NCI-H82 treated with DMSO at 0.1 percent for 48 hours (cell line): ENCODE measurements around the gene DNAJC17.

Experiments
- DNase-seq: peaks from one replicate; lab custom pipeline; 2025; ENCODE audit not compliant: unreplicated experiment; lab: John Stamatoyannopoulos, UW

DNAJC17 gene

GRCh38 chr15:40766906-40767837, 40.1 kb downstream of the DNAJC17 start:
- DNase-seq: no peak

- DNase-seq: no peak
Observed at GRCh38 chr15:40766194-40766815, 41.0 kb downstream of the DNAJC17 start.

DNA sequence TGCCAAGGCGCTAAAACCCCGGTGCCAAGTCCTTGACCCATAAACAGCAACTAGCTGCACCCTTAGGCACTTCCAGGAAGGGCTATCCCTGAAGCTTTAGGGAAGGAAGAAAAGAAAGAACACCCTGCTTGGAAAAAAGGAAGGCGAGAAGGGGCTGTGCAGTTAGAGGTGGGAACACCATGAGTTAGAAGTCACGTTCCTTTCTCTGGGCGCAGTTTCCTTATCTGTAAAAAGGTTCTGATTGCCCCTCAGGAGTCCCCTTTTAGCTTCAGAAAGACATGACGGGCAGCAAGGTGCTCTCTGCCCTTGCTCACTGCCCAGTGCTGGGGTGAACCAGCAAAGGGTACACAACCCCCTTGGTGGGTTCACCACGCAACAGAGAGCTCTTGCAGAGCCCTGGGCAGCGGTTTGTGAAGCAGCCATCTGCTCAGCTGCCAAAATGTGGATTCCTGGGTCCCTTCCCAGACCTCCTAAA, 42.6 kb downstream of the DNAJC17 start:
- no peak for DNase-seq

DNA sequence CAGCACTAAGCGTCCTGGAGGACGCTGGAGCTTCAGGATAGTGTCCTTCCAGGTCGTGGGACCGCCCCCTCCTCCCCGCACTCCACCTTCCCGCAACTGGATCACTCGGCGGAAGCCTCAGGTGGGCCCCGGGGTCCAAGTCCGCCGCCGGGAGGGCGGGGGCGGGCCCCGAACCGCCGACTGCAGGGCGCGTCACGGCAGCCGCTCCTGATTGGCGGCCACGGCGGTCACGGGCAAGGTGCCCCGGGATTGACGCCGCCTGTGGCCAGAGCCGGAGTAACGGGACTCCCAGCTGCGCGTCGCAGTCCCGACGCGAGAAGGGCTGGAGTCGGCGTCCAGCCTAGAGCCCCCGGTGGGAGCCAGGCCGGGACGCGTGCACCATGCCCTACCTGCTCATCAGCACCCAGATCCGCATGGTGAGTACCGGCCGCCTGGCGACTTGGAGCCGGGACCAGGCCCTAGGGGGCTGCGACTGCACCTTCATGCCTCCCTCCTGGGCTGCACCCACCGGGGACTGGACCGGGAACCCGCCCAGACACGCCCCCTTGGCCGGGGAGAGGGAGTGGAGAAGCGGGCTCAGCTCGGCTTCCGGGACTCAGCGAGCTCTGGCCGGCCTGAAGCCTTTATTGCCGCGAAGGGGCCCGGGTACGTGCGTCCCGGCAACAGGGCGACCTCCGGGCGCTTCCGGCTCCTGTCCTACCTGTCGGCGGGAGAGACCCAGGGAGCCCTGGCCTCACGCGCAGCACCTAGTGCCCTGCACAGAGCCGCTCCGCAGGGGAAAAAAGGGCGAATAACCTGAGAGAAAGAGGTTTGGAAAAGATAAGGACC, 43.3 kb downstream of the DNAJC17 start, which contains the start of gene GCHFR:
GCHFR (plus strand) TSS at position 268 of the 828 bp plus-strand sequence; CDS start at position 381, 113 bp downstream.
- DNase-seq: no peak

DNA sequence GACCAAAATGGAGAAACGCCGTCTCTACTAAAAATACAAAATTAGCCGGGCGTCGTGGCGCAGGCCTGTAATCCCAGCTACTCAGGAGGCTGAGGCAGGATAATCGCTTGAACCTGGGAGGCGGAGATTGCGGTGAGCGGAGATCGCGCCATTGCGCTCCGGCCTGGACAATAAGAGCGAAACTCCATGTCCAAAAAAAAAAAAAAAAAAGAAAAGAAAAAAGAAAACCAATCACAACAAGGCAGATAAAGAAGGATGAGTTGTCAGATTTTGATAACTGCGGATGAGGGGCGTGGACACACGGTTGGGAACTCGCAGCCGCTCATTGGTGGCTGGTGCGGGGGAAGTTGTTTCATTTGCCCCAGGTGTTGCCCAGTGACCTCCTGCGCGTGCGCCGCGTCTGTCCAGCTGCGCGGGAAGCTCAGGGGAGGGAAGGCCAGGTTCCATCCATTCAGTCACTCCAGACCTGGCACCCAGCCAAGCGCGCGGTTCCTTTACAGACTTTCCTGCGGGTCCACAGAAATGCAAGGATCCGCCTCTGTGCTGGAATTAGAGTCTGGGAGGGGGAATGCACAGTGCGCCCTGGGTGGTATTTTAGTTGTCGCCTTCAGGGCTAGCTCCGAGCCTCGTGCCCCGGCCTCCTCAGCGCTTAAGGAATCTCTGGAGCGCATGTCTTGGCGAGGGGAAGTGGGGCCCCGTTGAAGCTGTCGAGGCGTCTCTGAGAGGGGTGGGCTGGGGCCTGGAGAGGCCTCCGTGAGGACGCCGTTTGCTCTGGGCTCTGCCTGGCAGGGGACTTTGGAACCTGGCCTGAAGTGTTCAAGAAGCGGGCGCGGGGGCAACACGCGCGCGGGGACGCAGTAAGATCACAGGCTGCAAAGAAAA, 44.1 kb downstream of the DNAJC17 start:
- DNase-seq: peak; percentile 30

DNA sequence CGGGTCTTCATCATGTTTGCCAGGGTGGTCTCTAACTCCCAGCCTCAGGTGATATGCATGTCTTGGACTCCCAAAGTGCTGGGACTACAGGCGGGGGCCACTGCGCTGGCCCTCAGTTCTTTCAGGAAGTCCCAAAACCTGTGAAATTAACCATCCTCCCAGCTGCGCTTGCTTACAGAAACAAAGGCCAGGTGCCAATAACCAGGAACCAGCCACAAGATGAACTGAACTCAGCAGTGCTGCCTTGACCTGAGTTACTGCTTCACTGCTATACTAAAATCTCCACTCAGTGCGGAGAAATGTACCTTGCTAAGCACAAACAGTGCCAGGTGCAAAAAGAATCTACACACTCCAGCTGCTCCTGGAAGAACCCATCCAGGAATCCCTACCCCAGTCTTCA, 47.3 kb downstream of the DNAJC17 start:
- DNase-seq: no peak

DNA sequence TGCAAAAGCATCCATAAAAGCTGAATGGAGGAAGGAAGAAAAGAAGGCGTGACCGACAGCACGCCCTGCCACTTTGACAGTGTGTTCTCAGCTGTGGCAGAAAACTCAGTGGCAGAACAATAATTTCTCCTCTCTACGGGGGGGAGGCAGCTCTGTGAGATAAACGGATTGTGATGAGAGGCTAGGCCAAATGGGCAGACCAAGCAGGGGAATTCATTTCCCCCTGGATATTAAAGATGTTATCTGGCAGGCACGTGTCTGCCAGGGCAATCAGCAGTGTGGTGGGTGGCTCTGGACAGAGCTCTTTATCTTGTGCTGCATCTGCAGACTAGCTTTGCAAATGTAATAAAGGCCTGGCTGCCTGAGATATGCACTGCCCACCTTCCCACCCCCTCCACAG, 50.3 kb downstream of the DNAJC17 start:
- peak; percentile 17 for DNase-seq

DNA sequence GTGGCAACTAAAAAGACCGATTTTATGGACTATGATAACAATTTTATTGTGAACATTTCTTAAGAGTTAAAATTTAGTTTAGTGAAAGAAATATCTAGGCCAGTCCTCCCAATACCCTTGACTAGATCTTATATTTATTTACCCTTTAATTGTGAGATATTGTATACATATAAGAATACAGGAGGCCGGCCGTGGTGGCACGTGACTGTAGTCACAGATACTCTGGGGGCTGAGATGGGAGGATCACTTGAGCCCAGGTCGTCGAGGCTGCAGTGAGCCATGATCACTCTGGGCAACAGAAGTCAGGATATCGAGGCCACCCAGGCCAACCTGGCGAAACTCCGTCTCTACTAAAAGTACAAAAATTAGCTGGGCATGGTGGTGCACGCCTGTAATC, 51.5 kb downstream of the DNAJC17 start:
- no peak for DNase-seq

GRCh38 chr15:40754883-40755811, 52.1 kb downstream of the DNAJC17 start, which contains the start of gene RMDN3:
TSS of gene RMDN3 (minus strand) at chr15:40755254. CDS start at chr15:40754783, 471 bp downstream.
- DNase-seq: peak; percentile 88

- no peak for DNase-seq
Observed at GRCh38 chr15:40754574-40754882, 52.7 kb downstream of the DNAJC17 start.

DNA sequence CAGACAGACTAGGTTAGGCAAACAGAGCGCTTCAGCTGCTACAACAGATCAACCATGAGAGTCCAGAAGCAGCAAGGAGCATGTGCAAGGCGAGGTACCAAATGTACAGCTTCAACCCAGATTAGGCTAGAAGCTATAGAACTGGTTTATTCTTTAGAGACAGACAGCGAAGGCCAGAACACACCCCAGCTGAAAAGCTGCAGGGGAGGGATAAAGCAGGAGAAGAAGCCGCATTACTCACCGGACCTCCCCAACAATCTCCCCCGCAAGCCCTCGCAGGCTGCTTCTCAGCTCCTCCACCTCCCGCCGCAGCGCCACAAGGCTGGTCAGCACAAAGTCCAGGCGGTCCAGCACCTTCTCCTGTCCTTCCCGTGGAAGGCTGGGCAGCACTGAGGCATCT, 55.5 kb downstream of the DNAJC17 start:
- DNase-seq: no peak

DNA sequence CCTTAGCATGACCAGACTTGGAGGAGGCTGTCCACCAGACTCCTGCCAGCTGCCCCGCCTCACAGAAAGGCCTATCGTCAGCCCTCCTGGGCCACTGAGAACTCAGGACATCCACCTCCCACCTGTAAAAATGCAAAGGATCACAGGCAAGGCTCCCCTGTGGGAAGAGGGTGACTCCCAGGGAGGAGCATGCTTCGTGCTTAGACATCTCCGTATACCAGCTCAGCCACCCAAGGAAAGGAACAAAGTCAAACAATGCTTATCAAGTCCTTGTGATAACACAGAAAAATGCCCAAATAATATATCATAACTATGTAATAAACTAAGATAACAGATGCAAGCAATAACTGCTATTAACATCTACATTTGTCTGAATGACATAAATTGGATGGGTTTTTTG, 56.4 kb downstream of the DNAJC17 start:
- no peak for DNase-seq

DNA sequence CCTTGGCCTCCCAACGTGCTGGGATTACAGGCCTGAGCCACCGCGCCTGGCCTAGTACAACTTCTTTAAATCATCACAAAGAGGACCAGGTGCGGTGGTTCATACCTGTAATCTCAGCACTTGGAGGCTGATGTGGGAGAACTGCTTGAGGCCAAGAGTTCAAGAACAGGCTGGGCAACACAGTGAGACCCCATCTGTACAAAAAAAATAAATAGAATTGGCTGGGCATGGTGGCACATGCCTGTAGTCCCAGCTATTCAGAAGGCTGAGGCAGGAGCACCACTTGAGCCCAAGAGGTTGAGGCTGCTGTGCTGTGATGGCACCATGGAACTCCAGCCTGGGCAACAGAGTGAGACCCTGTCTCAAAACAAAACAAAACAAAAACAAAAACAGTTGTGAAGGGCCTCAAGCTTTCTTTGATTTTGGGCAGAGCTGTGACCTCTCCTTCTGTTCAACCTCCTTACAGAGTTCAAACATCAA, 58.1 kb downstream of the DNAJC17 start:
- DNase-seq: no peak

- no peak for DNase-seq
Observed at GRCh38 chr15:40747685-40748631, 59.3 kb downstream of the DNAJC17 start.

DNA sequence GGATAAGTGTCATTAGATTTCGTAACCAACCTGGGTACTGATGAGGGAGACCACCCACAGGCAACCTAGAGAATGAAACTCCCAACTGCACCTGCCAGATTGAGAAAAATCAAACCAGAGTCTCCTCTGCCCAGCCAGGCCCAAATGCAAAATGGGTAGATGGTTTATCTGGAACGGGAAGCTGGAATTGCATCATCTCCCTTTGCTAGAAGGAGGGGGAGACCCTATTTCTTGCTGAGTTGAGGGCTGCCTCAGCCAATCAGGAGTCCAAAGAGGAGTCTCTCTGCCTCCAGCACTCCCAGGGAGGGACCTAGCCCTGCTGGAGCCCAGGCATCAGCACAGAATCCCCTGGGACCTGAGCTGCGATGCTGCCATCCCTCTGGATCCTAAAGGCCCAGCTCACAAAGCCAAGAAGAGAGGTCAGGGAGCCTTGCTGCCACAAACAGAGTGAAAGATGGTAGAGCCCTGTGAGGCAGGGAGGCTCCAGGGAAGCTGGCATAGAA, 60.3 kb downstream of the DNAJC17 start:
- DNase-seq: no peak

DNA sequence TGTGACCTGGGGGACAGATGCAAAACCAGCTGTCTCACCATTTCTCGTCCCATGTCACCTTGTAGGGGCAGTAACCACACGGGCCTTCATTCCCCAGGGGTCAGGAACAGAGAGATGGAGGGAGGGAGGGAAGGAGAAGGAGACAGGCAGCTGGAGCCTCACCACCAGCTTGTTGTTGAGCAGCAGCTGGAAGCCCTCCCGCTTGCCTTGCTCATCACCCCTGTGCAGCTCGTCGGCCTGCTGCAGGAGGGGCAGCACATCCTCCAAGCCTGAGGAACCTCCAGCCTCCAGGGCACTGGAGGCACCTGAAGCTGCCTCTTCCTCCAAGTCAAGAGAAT, 62.5 kb downstream of the DNAJC17 start:
- no peak for DNase-seq

DNA sequence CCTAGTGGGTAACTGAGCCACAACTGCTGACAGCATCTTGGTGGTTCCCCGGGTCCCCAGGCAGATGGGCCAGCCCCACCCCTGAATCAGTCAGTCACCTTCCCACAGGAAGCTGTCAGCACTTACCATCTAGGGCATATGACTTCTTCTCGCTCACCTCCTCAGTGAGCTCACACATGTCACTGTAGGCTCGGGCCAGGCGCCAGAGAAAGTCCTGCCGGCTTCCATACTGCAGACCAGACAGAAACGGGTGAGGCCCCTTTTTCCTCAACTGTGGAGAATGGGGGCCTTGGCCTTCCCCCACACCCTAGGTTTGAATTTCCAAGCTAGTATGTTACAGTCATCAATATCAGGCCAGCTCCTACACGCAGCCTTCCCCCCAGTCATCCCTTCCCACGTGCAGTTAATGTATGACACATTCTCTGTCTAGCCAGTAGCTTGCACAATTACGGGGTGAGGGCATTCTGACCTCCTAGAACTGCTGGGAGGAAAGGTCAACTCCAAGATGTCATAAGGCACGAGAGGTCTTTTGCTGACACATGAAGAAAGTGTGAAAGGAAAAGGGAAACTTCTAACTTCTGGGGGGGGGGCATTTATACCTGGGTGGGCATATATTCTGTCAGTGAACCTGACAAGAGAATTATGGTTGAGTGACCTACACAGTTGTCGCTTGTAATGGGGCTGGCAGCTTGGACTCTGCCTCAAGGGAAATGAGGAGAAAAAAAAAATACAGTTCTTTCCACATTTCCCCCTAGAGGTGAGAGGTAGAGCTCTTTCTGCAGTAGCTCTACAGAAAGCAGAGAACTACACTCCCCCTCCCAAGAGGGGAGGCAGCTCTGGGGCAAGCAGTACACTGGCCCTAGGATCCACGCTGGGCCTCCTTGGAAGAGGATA, 63.1 kb downstream of the DNAJC17 start:
- no peak for DNase-seq
